ENCODE data around the gene ZSWIM9. TPM values are rescaled to one million over a fixed set of nuclear protein-coding genes. Genes with fewer than 3 reads are reported as not detected.

Gene ZSWIM9
- total RNA-seq, 2 donors from 2014 or later: 9.9 to 13.0 TPM

GRCh38 chr19:48210005-48210404, 39.5 kb downstream of the ZSWIM9 start:
- Mint-ChIP-seq H3K9me3 (no peaks in the 10 kb centered on the region), H3K4me3 (no peak overlapping the region), H3K4me1 (no peaks in the 10 kb centered on the region), H3K36me3 (ENCODE audit: low read depth) (peaks cover under 1% of the 10 kb centered on the region), H3K27me3 (ENCODE audit: insufficient read depth) (no peaks in the 10 kb centered on the region), H3K27ac (no peak overlapping the region)
- Histone ChIP-seq H3K9me3 (ENCODE audit: control insufficient read depth, low read length) (no peaks in the 10 kb centered on the region), H3K4me1 (ENCODE audit: control insufficient read depth, insufficient read depth, low read length) (no peaks in the 10 kb centered on the region), H3K27me3 (ENCODE audit: control insufficient read depth, insufficient read depth, low read length, poor library complexity, severe bottlenecking) (no peaks in the 10 kb centered on the region), H3K4me3 (ENCODE audit: low read length) (no peak overlapping the region), H3K27ac (ENCODE audit: low read depth, low read length) (no peak overlapping the region), H3K9ac (ENCODE audit: extremely low read depth, low read length, poor library complexity, severe bottlenecking) (no peak overlapping the region), H3K36me3 (ENCODE audit: control insufficient read depth, insufficient read depth, low read length) (peaks cover 3% of the 10 kb centered on the region)
- TF ChIP-seq, protein P1, sequence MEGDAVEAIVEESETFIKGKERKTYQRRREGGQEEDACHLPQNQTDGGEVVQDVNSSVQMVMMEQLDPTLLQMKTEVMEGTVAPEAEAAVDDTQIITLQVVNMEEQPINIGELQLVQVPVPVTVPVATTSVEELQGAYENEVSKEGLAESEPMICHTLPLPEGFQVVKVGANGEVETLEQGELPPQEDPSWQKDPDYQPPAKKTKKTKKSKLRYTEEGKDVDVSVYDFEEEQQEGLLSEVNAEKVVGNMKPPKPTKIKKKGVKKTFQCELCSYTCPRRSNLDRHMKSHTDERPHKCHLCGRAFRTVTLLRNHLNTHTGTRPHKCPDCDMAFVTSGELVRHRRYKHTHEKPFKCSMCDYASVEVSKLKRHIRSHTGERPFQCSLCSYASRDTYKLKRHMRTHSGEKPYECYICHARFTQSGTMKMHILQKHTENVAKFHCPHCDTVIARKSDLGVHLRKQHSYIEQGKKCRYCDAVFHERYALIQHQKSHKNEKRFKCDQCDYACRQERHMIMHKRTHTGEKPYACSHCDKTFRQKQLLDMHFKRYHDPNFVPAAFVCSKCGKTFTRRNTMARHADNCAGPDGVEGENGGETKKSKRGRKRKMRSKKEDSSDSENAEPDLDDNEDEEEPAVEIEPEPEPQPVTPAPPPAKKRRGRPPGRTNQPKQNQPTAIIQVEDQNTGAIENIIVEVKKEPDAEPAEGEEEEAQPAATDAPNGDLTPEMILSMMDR (conservative IDR thresholded peaks at IDR 0.05): no peak
- WGBS, 2 experiments (ENCODE audit: insufficient coverage in 1 of 2, insufficient read length in 1 of 2): 80 to 100% methylated on average over 1 to 2 of the region's 3 CpGs
- no peak for DNase-seq

DNA sequence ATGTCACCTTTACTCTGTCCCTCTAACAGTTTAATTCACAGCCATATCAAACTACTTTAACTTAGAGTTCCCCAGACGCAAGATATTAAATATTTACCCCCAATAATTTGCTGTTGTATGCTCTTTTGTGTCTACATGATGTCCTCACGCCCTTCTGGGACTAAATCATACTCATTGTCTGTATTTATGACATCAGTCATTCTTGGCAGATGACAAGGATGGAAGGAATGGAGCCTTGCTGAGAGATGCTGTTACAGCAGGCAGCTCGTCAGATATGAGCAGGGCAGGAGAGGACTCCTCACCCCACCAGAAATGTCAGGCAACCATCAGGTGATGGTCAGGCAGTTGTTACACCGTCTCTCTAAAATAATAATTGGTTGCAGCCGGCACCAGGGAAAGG, 43.5 kb downstream of the ZSWIM9 start:
- Histone ChIP-seq H3K9me3 (ENCODE audit: control insufficient read depth, low read length) (no peaks in the 10 kb centered on the region), H3K9ac (ENCODE audit: extremely low read depth, low read length, poor library complexity, severe bottlenecking) (no peak overlapping the region), H3K36me3 (ENCODE audit: control insufficient read depth, insufficient read depth, low read length) (no peaks in the 10 kb centered on the region), H3K4me1 (ENCODE audit: control insufficient read depth, insufficient read depth, low read length) (peaks cover 4% of the 10 kb centered on the region), H3K4me3 (ENCODE audit: low read length) (no peak overlapping the region), H3K27me3 (ENCODE audit: control insufficient read depth, insufficient read depth, low read length, poor library complexity, severe bottlenecking) (no peaks in the 10 kb centered on the region), H3K27ac (ENCODE audit: low read depth, low read length) (no peak overlapping the region)
- no peaks in the 10 kb centered on the region for H3K9me3 Mint-ChIP-seq
- no peak overlapping the region for H3K4me3 Mint-ChIP-seq
- peaks cover 8% of the 10 kb centered on the region for H3K36me3 Mint-ChIP-seq (ENCODE audit: low read depth)
- peaks cover 14% of the 10 kb centered on the region for H3K4me1 Mint-ChIP-seq
- no peak for DNase-seq
- H3K27ac Mint-ChIP-seq: no peak overlapping the region
- no peaks in the 10 kb centered on the region for H3K27me3 Mint-ChIP-seq (ENCODE audit: insufficient read depth)
- WGBS, 2 experiments (ENCODE audit: insufficient coverage in 1 of 2, insufficient read length in 1 of 2): 90 to 94% methylated on average over 4 to 5 of the region's 5 CpGs
- TF ChIP-seq, protein P1 (conservative IDR thresholded peaks at IDR 0.05): no peak

- peak; percentile 86 for DNase-seq
- Histone ChIP-seq H3K4me3 (ENCODE audit: low read length) (no peak overlapping the region), H3K9ac (ENCODE audit: extremely low read depth, low read length, poor library complexity, severe bottlenecking) (no peak overlapping the region), H3K9me3 (ENCODE audit: control insufficient read depth, low read length) (no peaks in the 10 kb centered on the region), H3K27me3 (ENCODE audit: control insufficient read depth, insufficient read depth, low read length, poor library complexity, severe bottlenecking) (no peaks in the 10 kb centered on the region), H3K27ac (ENCODE audit: low read depth, low read length) (no peak overlapping the region), H3K4me1 (ENCODE audit: control insufficient read depth, insufficient read depth, low read length) (peaks cover 4% of the 10 kb centered on the region), H3K36me3 (ENCODE audit: control insufficient read depth, insufficient read depth, low read length) (no peaks in the 10 kb centered on the region)
- 77% methylated on average over 10 to 14 of the region's 14 CpGs for WGBS, 2 experiments (ENCODE audit: insufficient coverage in 1 of 2, insufficient read length in 1 of 2)
- no peak overlapping the region for H3K4me3 Mint-ChIP-seq
- TF ChIP-seq, protein P1 (conservative IDR thresholded peaks at IDR 0.05): peak; percentile 75
- no peak overlapping the region for H3K27ac Mint-ChIP-seq
- H3K36me3 Mint-ChIP-seq (ENCODE audit: low read depth): peaks cover 8% of the 10 kb centered on the region
- no peaks in the 10 kb centered on the region for H3K9me3 Mint-ChIP-seq
- peaks cover 18% of the 10 kb centered on the region for H3K4me1 Mint-ChIP-seq
- no peaks in the 10 kb centered on the region for H3K27me3 Mint-ChIP-seq (ENCODE audit: insufficient read depth)
These were observed 46.5 kb downstream of the ZSWIM9 start for GRCh38 chr19:48216933-48217332.
